Glutamatergic neuron (in vitro differentiated cells): ENCODE results near the gene SEC16B. TPM values are rescaled to one million over a fixed set of nuclear protein-coding genes. Genes with fewer than 3 reads are reported as not detected.

Source experiments
- DNase-seq: peaks from one replicate; pipeline ENCODE4 v3.0.0; 2022
- H3K27ac Mint-ChIP-seq: one replicate; pipeline ENCODE4 v1.8.0; 2020; ENCODE audit warnings: mild to moderate bottlenecking, mixed read lengths, inconsistent platforms; ENCODE audit not compliant: unreplicated experiment
- H3K27me3 Mint-ChIP-seq: one replicate; pipeline ENCODE4 v1.8.0; 2020; ENCODE audit warnings: mild to moderate bottlenecking, moderate library complexity, mixed read lengths, inconsistent platforms; ENCODE audit not compliant: unreplicated experiment
- H3K36me3 Mint-ChIP-seq: one replicate; pipeline ENCODE4 v1.8.0; 2020; ENCODE audit warnings: mild to moderate bottlenecking, mixed read lengths, inconsistent platforms; ENCODE audit not compliant: unreplicated experiment
- H3K4me1 Mint-ChIP-seq: one replicate; pipeline ENCODE4 v1.8.0; 2020; ENCODE audit warnings: mild to moderate bottlenecking, low read depth, mixed read lengths, inconsistent platforms; ENCODE audit not compliant: unreplicated experiment
- H3K4me3 Mint-ChIP-seq: one replicate; pipeline ENCODE4 v1.8.0; 2020; ENCODE audit warnings: mild to moderate bottlenecking, mixed read lengths, inconsistent platforms; ENCODE audit not compliant: unreplicated experiment
- H3K9me3 Mint-ChIP-seq: one replicate; pipeline ENCODE4 v1.8.0; 2020; ENCODE audit warnings: mild to moderate bottlenecking, moderate library complexity, mixed read lengths, inconsistent platforms; ENCODE audit not compliant: unreplicated experiment
- CTCF ChIP-seq: fragments of 200-600 bp; sonication (generic); IDR thresholded peaks from one replicate; pipeline ENCODE4 v1.5.0; 2021; ENCODE audit not compliant: partially characterized antibody, unreplicated experiment
- long read RNA-seq: library from polyadenylated mRNA; unstranded; transcript quantifications from one replicate; pipeline ENCODE4 v2.0.0, GENCODE V29; 2020; ENCODE audit not compliant: unreplicated experiment
- total RNA-seq: library from RNA; stranded (reverse); fragmentation: NEBNext Ultra II Directional; extraction: Animal tissue kit (Norgen Biotek cat#: 25700); gene quantifications from one replicate; pipeline ENCODE4 v1.2.1, GENCODE V29; 2021; ENCODE audit not compliant: unreplicated experiment

SEC16B gene, protein sequence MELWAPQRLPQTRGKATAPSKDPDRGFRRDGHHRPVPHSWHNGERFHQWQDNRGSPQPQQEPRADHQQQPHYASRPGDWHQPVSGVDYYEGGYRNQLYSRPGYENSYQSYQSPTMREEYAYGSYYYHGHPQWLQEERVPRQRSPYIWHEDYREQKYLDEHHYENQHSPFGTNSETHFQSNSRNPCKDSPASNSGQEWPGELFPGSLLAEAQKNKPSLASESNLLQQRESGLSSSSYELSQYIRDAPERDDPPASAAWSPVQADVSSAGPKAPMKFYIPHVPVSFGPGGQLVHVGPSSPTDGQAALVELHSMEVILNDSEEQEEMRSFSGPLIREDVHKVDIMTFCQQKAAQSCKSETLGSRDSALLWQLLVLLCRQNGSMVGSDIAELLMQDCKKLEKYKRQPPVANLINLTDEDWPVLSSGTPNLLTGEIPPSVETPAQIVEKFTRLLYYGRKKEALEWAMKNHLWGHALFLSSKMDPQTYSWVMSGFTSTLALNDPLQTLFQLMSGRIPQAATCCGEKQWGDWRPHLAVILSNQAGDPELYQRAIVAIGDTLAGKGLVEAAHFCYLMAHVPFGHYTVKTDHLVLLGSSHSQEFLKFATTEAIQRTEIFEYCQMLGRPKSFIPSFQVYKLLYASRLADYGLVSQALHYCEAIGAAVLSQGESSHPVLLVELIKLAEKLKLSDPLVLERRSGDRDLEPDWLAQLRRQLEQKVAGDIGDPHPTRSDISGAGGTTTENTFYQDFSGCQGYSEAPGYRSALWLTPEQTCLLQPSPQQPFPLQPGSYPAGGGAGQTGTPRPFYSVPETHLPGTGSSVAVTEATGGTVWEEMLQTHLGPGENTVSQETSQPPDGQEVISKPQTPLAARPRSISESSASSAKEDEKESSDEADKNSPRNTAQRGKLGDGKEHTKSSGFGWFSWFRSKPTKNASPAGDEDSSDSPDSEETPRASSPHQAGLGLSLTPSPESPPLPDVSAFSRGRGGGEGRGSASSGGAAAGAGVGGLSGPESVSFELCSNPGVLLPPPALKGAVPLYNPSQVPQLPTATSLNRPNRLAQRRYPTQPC
- 0.93 TPM for total RNA-seq
- long read RNA-seq: 0 reads

DNA sequence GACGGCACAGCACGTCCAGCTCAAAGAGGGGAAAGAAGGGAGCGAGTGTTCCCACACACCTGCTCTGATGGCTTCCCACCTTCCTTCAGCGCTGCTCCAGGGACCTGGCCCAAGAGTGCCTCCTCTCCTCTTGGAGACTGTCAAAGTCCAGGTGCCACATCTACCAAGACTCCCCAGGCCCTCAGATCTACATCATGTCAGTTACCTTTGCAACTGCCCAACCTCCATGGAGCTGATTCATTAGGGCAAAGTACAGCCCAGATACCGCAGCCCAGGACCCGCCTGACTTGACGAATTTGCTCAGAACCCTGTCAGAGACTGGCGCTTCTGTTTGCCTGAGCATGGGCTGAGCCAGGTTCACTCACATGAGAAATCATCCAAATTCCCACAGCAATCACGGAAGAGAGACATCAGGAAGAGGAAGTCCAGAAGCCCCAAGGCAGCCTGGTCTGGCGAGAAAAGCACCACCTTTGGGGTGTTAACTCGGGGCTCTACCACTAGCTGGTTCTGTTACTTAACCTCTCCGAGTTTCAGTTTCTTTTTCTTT is at the start of gene SEC16B:
TSS of gene SEC16B (minus strand) at position 234 of the 547 bp plus-strand sequence. CDS start 2,077 bp downstream, outside the sequence.
- Mint-ChIP-seq H3K36me3 (no peaks in the 10 kb centered on the region), H3K9me3 (no peaks in the 10 kb centered on the region), H3K4me1 (no peaks in the 10 kb centered on the region), H3K27me3 (peaks cover 2% of the 10 kb centered on the region), H3K4me3 (no peak within 1 kb of the TSS), H3K27ac (no peak within 1 kb of the TSS)
- no peak for DNase-seq
- no peak for TF ChIP-seq CTCF

- no peak for DNase-seq
- Mint-ChIP-seq H3K9me3 (peaks cover 2% of the 10 kb centered on the region), H3K27ac (no peak overlapping the region), H3K4me1 (no peaks in the 10 kb centered on the region), H3K27me3 (peaks cover 5% of the 10 kb centered on the region), H3K4me3 (no peak overlapping the region), H3K36me3 (no peaks in the 10 kb centered on the region)
- no peak for TF ChIP-seq CTCF
These were observed 49.8 kb upstream of the SEC16B start for GRCh38 chr1:178019622-178020021.

GRCh38 chr1:178019208-178019607 is 49.4 kb upstream of the SEC16B start:
- no peak for TF ChIP-seq CTCF

DNA sequence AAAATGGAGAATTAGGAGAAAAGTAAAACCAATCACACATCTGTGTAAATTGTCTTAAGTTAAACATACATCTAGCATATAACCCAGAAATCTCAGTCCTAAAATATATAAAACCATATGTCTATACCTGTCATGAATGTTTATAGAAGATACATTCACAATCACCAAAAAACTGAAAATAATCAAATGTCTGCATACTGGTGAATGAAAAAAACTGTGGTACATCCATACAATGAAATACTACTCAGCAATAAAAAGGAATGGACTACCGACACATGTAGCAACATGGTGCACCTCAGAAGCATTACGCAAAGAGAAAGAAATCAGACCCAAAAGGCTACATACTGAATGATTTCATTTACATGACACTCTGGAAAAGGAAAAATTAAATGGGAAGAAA is 47.7 kb upstream of the SEC16B start:
- Mint-ChIP-seq H3K27me3 (peaks cover 5% of the 10 kb centered on the region), H3K4me3 (no peak overlapping the region), H3K4me1 (no peaks in the 10 kb centered on the region), H3K9me3 (peaks cover 2% of the 10 kb centered on the region), H3K27ac (no peak overlapping the region), H3K36me3 (no peaks in the 10 kb centered on the region)
- DNase-seq: no peak
- TF ChIP-seq CTCF: no peak

More at GRCh38 chr1:178019208-178019607, 49.4 kb upstream of the SEC16B start:
- H3K36me3 Mint-ChIP-seq: no peaks in the 10 kb centered on the region
- no peak overlapping the region for H3K4me3 Mint-ChIP-seq
- no peak for DNase-seq
- peaks cover 5% of the 10 kb centered on the region for H3K27me3 Mint-ChIP-seq
- no peaks in the 10 kb centered on the region for H3K4me1 Mint-ChIP-seq
- H3K9me3 Mint-ChIP-seq: peaks cover 2% of the 10 kb centered on the region
- H3K27ac Mint-ChIP-seq: peak overlapping the region; percentile 48
